GM12873 (cell line): ENCODE data around the gene ASTL.

ENCODE experiments used
- CTCF ChIP-seq: IDR thresholded peaks from 2 replicates; pipeline ENCODE4 v1.5.1; 2012; ENCODE audit warnings: low read depth, mild to moderate bottlenecking, moderate library complexity, low read length, control low read depth; ENCODE audit not compliant: insufficient read depth; ENCODE audit errors: missing control alignments

The ASTL gene

GRCh38 chr2:96120091-96120720 is 18.1 kb downstream of the ASTL start:
- no peak for TF ChIP-seq CTCF

- no peak for TF ChIP-seq CTCF
Measured at GRCh38 chr2:96119389-96119751, 18.9 kb downstream of the ASTL start.

DNA sequence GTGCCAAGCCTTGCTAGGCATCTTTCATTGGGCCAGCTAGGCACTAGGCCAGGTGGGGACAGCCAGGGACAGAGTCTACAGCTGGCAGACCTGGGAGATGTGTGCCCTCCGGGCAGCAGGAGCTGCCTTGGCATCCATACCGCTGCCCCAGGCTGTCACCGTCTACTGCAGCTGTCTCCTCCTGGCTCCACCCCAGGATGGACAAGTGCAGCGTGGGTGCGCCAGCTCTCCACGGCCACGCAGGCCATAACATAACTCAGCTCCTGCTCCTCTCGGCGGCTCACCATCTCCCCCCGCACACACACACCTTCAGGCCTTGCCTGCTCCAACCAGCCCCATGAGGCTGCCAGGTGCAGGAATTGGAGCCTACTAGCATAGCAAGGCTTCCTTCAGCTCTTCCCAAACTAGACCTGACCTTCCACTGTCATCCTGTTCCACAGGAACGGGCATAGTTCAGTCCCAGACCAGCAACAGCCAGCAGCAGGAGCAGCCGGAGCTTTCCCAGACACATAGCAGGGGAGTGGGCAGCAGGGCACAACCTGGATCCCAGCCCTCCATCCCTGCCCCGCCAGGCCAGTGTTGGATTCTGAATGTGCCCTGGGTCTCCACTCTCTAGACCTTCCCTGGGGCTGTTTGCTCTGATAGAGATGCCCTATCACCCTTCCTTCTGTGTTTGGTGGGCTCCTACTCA is 19.5 kb downstream of the ASTL start:
- no peak for TF ChIP-seq CTCF

- peak; percentile 22 for TF ChIP-seq CTCF
Measured at GRCh38 chr2:96117701-96118588, 20.4 kb downstream of the ASTL start.

- peak; percentile 78 for TF ChIP-seq CTCF
Measured at GRCh38 chr2:96116879-96117533, 21.3 kb downstream of the ASTL start.

DNA sequence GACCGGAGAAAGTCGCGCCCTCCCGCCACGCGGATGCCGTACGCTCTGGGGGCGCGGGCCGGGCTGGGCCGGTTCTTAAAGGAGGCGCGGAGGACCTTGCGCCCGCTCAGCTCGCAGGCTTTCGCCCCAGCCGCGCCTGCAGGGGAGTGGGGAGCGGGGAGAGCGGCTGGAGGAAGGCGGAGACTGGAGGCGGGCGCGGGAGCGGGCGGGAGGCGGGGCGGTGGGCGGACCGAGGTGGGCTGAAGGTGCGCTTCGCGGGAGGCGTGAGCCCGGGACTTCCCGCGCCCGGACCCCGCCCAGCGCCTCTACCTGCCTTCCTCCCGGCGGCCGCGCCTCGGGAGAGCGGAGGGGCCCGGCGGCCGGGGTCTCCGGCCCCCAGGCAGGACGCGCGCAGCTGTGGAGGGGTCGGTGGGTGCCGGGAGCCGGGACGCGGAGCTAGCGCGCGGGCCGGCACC is 21.9 kb downstream of the ASTL start, which contains the start of gene ADRA2B:
Gene ADRA2B (minus strand): TSS at position 148 of the 455 bp plus-strand sequence. CDS start 422 bp downstream, outside the sequence.
- TF ChIP-seq CTCF: no peak
